HepG2 (cell line): ENCODE results near the gene ATN1.

Experiments
- CBX2 ChIP-seq, 2 experiments: fragments of 200-600 bp in 1 of 2; sonication (generic); formaldehyde crosslinking in 1 of 2; IDR thresholded peaks; 2 replicates each; pipeline versions ENCODE4 v1.7.0 to v1.8.1; 2018 to 2022; ENCODE audit warnings: low read depth in 2 of 2, low read length in 1 of 2, mild to moderate bottlenecking in 1 of 2, missing genetic modification reagents in 1 of 2
- CBX5 ChIP-seq: sonication (generic); formaldehyde crosslinking; IDR thresholded peaks from 2 replicates; pipeline ENCODE4 v1.4.0; 2020; ENCODE audit warnings: missing genetic modification reagents, borderline replicate concordance
- CREB1 ChIP-seq, 2 experiments: fragments of 450-650 bp in 1 of 2; IDR thresholded peaks; 2 replicates each; pipeline ENCODE4 v1.6.1; 2016 to 2017; ENCODE audit warnings: control low read depth in 1 of 2, mild to moderate bottlenecking in 1 of 2, missing compliant biosample characterization in 1 of 2, missing genetic modification characterization in 1 of 2
- HBP1 ChIP-seq: IDR thresholded peaks from 2 replicates; pipeline ENCODE4 v1.6.1; 2016; ENCODE audit warnings: low read depth, control low read depth
- POLR2AphosphoS5 ChIP-seq: IDR thresholded peaks from 2 replicates; pipeline ENCODE4 v1.6.1; 2012; ENCODE audit warnings: low read depth, low read length
- SIN3A ChIP-seq: IDR thresholded peaks from 2 replicates; pipeline ENCODE4 v1.6.1; 2011; ENCODE audit warnings: low read depth, mild to moderate bottlenecking, control low read depth, low read length, borderline replicate concordance
- TCF7 ChIP-seq: sonication (generic); IDR thresholded peaks from 2 replicates; pipeline ENCODE4 v1.6.1; 2016; ENCODE audit warnings: antibody characterized with exemption, low read depth
- ZNF207 ChIP-seq: fragments of 450-650 bp; IDR thresholded peaks from 2 replicates; pipeline ENCODE4 v1.6.1; 2016; ENCODE audit warnings: antibody characterized with exemption, borderline replicate concordance
- ZNF292 ChIP-seq: sonication (generic); formaldehyde crosslinking; IDR thresholded peaks from 2 replicates; pipeline ENCODE4 v1.8.1; 2022; ENCODE audit warnings: mild to moderate bottlenecking, low read depth, missing genetic modification reagents, borderline replicate concordance
- TF ChIP-seq, protein P1 (sequence below): sonication (generic); formaldehyde crosslinking; IDR thresholded peaks from 2 replicates; pipeline ENCODE4 v1.5.0; 2020; ENCODE audit warnings: mild to moderate bottlenecking, missing genetic modification reagents, moderate library complexity
- TF ChIP-seq, protein P2 (sequence below): sonication (generic); formaldehyde crosslinking; IDR thresholded peaks from 2 replicates; pipeline ENCODE4 v1.4.0; 2020; ENCODE audit warnings: missing genetic modification reagents
- TF ChIP-seq, protein P3 (sequence below): IDR thresholded peaks from 2 replicates; pipeline ENCODE4 v1.6.1; 2016; ENCODE audit warnings: low read depth, borderline replicate concordance

DNA sequence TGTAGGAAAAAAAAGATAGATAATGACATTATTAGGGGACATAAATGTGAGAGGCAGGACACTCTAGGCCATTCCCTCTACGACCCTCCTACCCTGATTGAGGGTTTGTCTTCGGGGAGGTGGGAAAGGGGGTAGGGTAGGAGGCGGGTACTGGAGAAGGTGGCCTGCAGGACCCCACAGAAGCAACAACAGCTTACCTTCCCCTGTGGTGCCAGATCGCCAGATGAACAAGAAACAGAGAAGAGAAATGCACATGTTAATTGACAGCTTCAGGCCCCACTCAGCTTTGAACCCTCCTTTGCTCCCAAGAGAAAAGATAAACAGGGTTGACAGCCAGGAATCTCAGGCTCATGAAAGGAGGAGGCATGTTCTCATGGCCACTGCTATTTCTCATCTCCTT, 38.0 kb downstream of the ATN1 start:
- TF ChIP-seq, protein P1, sequence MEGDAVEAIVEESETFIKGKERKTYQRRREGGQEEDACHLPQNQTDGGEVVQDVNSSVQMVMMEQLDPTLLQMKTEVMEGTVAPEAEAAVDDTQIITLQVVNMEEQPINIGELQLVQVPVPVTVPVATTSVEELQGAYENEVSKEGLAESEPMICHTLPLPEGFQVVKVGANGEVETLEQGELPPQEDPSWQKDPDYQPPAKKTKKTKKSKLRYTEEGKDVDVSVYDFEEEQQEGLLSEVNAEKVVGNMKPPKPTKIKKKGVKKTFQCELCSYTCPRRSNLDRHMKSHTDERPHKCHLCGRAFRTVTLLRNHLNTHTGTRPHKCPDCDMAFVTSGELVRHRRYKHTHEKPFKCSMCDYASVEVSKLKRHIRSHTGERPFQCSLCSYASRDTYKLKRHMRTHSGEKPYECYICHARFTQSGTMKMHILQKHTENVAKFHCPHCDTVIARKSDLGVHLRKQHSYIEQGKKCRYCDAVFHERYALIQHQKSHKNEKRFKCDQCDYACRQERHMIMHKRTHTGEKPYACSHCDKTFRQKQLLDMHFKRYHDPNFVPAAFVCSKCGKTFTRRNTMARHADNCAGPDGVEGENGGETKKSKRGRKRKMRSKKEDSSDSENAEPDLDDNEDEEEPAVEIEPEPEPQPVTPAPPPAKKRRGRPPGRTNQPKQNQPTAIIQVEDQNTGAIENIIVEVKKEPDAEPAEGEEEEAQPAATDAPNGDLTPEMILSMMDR (CRISPR knock-in tag): no peak
- TF ChIP-seq ZNF207: no peak
- no peak for TF ChIP-seq ZNF292 (CRISPR knock-in tag)
- TF ChIP-seq CREB1 (IDR thresholded peaks at IDR 0.05): no peak
- no peak for TF ChIP-seq CREB1 (CRISPR knock-in tag; IDR thresholded peaks at IDR 0.05)
- no peak for TF ChIP-seq SIN3A
- TF ChIP-seq CBX2 (IDR thresholded peaks at IDR 0.05; ENCODE audit: low read depth, low read length): no peak
- no peak for TF ChIP-seq CBX2 (CRISPR knock-in tag; IDR thresholded peaks at IDR 0.05; ENCODE audit: low read depth)
- TF ChIP-seq, protein P2, sequence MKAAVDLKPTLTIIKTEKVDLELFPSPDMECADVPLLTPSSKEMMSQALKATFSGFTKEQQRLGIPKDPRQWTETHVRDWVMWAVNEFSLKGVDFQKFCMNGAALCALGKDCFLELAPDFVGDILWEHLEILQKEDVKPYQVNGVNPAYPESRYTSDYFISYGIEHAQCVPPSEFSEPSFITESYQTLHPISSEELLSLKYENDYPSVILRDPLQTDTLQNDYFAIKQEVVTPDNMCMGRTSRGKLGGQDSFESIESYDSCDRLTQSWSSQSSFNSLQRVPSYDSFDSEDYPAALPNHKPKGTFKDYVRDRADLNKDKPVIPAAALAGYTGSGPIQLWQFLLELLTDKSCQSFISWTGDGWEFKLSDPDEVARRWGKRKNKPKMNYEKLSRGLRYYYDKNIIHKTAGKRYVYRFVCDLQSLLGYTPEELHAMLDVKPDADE (CRISPR knock-in tag): no peak
- TF ChIP-seq TCF7: no peak
- TF ChIP-seq POLR2AphosphoS5: no peak
- TF ChIP-seq, protein P3, sequence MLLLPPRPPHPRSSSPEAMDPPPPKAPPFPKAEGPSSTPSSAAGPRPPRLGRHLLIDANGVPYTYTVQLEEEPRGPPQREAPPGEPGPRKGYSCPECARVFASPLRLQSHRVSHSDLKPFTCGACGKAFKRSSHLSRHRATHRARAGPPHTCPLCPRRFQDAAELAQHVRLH (CRISPR knock-in tag): no peak
- TF ChIP-seq CBX5: no peak
- TF ChIP-seq HBP1 (CRISPR knock-in tag): no peak
